Measurements from ENCODE around the gene WDR81.

Gene WDR81

GRCh38 chr17:1724351-1724868 lies at the start of gene WDR81:
WDR81 (plus strand) TSS chr17:1724704; CDS start chr17:1724960, 256 bp downstream.
- Histone ChIP-seq H3K9me3 (ENCODE audit: insufficient read depth, low read depth, low read length) (no peaks in the 10 kb centered on the region), H3K9me2 (replicated peaks; ENCODE audit: low read depth, low read length) (no peaks in the 10 kb centered on the region), H3K36me3 (ENCODE audit: insufficient read depth, low read length) (no peaks in the 10 kb centered on the region), H3K4me1 (ENCODE audit: insufficient read depth, low read length, poor library complexity, severe bottlenecking) (peaks cover 32% of the 10 kb centered on the region), H3K27me3 (ENCODE audit: insufficient read depth, low read length, poor library complexity, severe bottlenecking) (no peaks in the 10 kb centered on the region), H3K9ac (ENCODE audit: low read depth, low read length, poor library complexity, severe bottlenecking) (peak within 1 kb of the TSS; percentile 74), H3K79me2 (ENCODE audit: insufficient read depth, low read length) (peaks cover 9% of the 10 kb centered on the region; the same call in 1 of the 2 replicates), H3F3A (ENCODE audit: low read depth) (no peaks in the 10 kb centered on the region), H3K4me3 (ENCODE audit: low read length, poor library complexity, severe bottlenecking) (peak within 1 kb of the TSS; percentile 77), H2AFZ (ENCODE audit: low read length) (peak within 1 kb of the TSS; percentile 75), H4K20me1 (ENCODE audit: insufficient read depth, low read length, poor library complexity, severe bottlenecking) (no peaks in the 10 kb centered on the region), H3K4me2 (ENCODE audit: low read depth, low read length, poor library complexity, severe bottlenecking) (peak within 1 kb of the TSS; percentile 85)
- TF ChIP-seq CTCF (conservative IDR thresholded peaks at IDR 0.05; ENCODE audit: low read length): no peak
- TF ChIP-seq EZH2phosphoT487 (IDR thresholded peaks at IDR 0.05; ENCODE audit: borderline replicate concordance): no peak

- H3K9me2 ChIP-seq (replicated peaks; ENCODE audit: low read depth, low read length): no peaks in the 10 kb centered on the region
- no peaks in the 10 kb centered on the region for H3F3A ChIP-seq (ENCODE audit: low read depth)
- peaks cover 38% of the 10 kb centered on the region for H3K79me2 ChIP-seq (ENCODE audit: insufficient read depth, low read length)
- H3K36me3 ChIP-seq (ENCODE audit: insufficient read depth, low read length): peaks cover 95% of the 10 kb centered on the region
- no peaks in the 10 kb centered on the region for H3K9me3 ChIP-seq (ENCODE audit: insufficient read depth, low read depth, low read length)
- no peaks in the 10 kb centered on the region for H3K27me3 ChIP-seq (ENCODE audit: insufficient read depth, low read length, poor library complexity, severe bottlenecking)
- H3K4me1 ChIP-seq (ENCODE audit: insufficient read depth, low read length, poor library complexity, severe bottlenecking): peaks cover 4% of the 10 kb centered on the region
- H2AFZ ChIP-seq (ENCODE audit: low read length): no peak overlapping the region
- peaks cover 40% of the 10 kb centered on the region for H4K20me1 ChIP-seq (ENCODE audit: insufficient read depth, low read length, poor library complexity, severe bottlenecking)
- no peak overlapping the region for H3K9ac ChIP-seq (ENCODE audit: low read depth, low read length, poor library complexity, severe bottlenecking)
- H3K4me2 ChIP-seq (ENCODE audit: low read depth, low read length, poor library complexity, severe bottlenecking): no peak overlapping the region
- TF ChIP-seq EZH2phosphoT487 (IDR thresholded peaks at IDR 0.05; ENCODE audit: borderline replicate concordance): no peak
- no peak for TF ChIP-seq CTCF (conservative IDR thresholded peaks at IDR 0.05; ENCODE audit: low read length)
- no peak overlapping the region for H3K4me3 ChIP-seq (ENCODE audit: low read length, poor library complexity, severe bottlenecking)
These were observed 48.1 kb upstream of the WDR81 start for GRCh38 chr17:1676401-1676800.

- Histone ChIP-seq H2AFZ (ENCODE audit: low read length) (no peak overlapping the region), H3F3A (ENCODE audit: low read depth) (no peaks in the 10 kb centered on the region), H3K9me2 (replicated peaks; ENCODE audit: low read depth, low read length) (no peaks in the 10 kb centered on the region), H3K79me2 (ENCODE audit: insufficient read depth, low read length) (peaks cover 61% of the 10 kb centered on the region), H4K20me1 (ENCODE audit: insufficient read depth, low read length, poor library complexity, severe bottlenecking) (peaks cover 60% of the 10 kb centered on the region), H3K4me2 (ENCODE audit: low read depth, low read length, poor library complexity, severe bottlenecking) (peak overlapping the region; percentile 100), H3K36me3 (ENCODE audit: insufficient read depth, low read length) (peaks cover 37% of the 10 kb centered on the region; the same call in 1 of the 2 replicates), H3K4me1 (ENCODE audit: insufficient read depth, low read length, poor library complexity, severe bottlenecking) (peaks cover 21% of the 10 kb centered on the region), H3K9me3 (ENCODE audit: insufficient read depth, low read depth, low read length) (no peaks in the 10 kb centered on the region), H3K27me3 (ENCODE audit: insufficient read depth, low read length, poor library complexity, severe bottlenecking) (no peaks in the 10 kb centered on the region), H3K9ac (ENCODE audit: low read depth, low read length, poor library complexity, severe bottlenecking) (peak overlapping the region; percentile 93), H3K4me3 (ENCODE audit: low read length, poor library complexity, severe bottlenecking) (peak overlapping the region; percentile 99)
- TF ChIP-seq CTCF (conservative IDR thresholded peaks at IDR 0.05; ENCODE audit: low read length) (no peak), EZH2phosphoT487 (IDR thresholded peaks at IDR 0.05; ENCODE audit: borderline replicate concordance) (no peak)
These were observed 41.0 kb upstream of the WDR81 start for GRCh38 chr17:1683459-1683858.
